ENCODE measurements around the gene DFFA.

DFFA gene

GRCh38 chr1:10472220-10473144 is at the start of gene DFFA:
Gene DFFA (minus strand): TSS chr1:10472529. CDS start chr1:10472458, 71 bp downstream.
- TF ChIP-seq RAD21 (IDR thresholded peaks at IDR 0.05; ENCODE audit: low read depth) (no peak), FOXM1 (IDR thresholded peaks at IDR 0.05; ENCODE audit: borderline replicate concordance, low read depth) (no peak), EGR1 (IDR thresholded peaks at IDR 0.05) (no peak), EP300 (IDR thresholded peaks at IDR 0.05; ENCODE audit: borderline replicate concordance) (no peak), ZBTB7A (IDR thresholded peaks at IDR 0.05; ENCODE audit: low read depth) (peak; percentile 98), TEAD4 (IDR thresholded peaks at IDR 0.05) (peak; percentile 12; the same call in 1 of the 2 replicates), YY1 (IDR thresholded peaks at IDR 0.05; ENCODE audit: low read depth) (peak; percentile 82), TCF12 (IDR thresholded peaks at IDR 0.05; ENCODE audit: low read depth) (peak; percentile 84), NFIC (IDR thresholded peaks at IDR 0.05) (peak; percentile 54; the same call in 1 of the 2 replicates), CEBPB (IDR thresholded peaks at IDR 0.05) (no peak), CREB1 (IDR thresholded peaks at IDR 0.05; ENCODE audit: low read depth) (peak; percentile 31; the same call in 1 of the 2 replicates), TAF1 (IDR thresholded peaks at IDR 0.05; ENCODE audit: low read depth) (peak; percentile 45; the same call in 1 of the 2 replicates), REST (IDR thresholded peaks at IDR 0.05; ENCODE audit: low read depth) (no peak)
- TF ChIP-seq, protein P1, sequence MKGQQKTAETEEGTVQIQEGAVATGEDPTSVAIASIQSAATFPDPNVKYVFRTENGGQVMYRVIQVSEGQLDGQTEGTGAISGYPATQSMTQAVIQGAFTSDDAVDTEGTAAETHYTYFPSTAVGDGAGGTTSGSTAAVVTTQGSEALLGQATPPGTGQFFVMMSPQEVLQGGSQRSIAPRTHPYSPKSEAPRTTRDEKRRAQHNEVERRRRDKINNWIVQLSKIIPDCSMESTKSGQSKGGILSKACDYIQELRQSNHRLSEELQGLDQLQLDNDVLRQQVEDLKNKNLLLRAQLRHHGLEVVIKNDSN (IDR thresholded peaks at IDR 0.05) = peak; percentile 99
- TF ChIP-seq, protein P2, sequence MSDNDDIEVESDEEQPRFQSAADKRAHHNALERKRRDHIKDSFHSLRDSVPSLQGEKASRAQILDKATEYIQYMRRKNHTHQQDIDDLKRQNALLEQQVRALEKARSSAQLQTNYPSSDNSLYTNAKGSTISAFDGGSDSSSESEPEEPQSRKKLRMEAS (IDR thresholded peaks at IDR 0.05) = peak; percentile 98

DNA sequence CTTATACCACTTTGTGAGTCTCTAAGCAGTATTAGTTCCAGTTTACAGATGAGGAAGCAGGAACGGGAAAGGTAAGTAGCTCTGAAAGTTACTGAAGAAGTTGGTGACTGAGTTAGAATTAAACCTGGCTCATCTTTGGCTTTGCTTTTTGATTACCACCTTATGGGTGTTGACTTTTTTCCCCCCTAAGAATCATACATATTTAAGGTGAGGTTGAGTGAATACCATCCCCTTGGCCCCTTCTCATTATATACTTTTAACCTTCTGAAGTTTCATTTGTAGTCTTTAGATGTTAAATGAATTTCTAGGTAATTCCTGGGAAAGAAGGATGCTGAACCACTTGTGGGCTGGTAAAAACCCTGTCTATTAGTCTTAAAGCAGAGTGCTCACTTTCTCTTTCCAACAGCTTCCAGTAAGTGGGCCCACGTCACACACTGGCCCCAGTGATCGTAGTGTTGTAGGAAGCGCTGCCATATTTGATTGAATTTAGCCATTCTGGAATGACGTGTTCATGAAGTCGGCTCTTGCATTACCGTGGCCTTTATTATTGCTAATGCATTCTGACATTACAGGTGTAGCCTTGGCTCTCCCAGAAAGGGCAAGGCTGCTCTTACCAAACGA is 49.3 kb upstream of the DFFA start:
- TF ChIP-seq ZBTB7A (IDR thresholded peaks at IDR 0.05; ENCODE audit: low read depth) (no peak), TCF12 (IDR thresholded peaks at IDR 0.05; ENCODE audit: low read depth) (no peak), EGR1 (IDR thresholded peaks at IDR 0.05) (no peak), CREB1 (IDR thresholded peaks at IDR 0.05; ENCODE audit: low read depth) (no peak), YY1 (IDR thresholded peaks at IDR 0.05; ENCODE audit: low read depth) (no peak)
- TF ChIP-seq, protein P2 (IDR thresholded peaks at IDR 0.05) = no peak

- TF ChIP-seq EP300 (IDR thresholded peaks at IDR 0.05; ENCODE audit: borderline replicate concordance) (no peak), TEAD4 (IDR thresholded peaks at IDR 0.05) (no peak), TAF1 (IDR thresholded peaks at IDR 0.05; ENCODE audit: low read depth) (no peak), ZBTB7A (IDR thresholded peaks at IDR 0.05; ENCODE audit: low read depth) (no peak), NFIC (IDR thresholded peaks at IDR 0.05) (no peak), YY1 (IDR thresholded peaks at IDR 0.05; ENCODE audit: low read depth) (no peak)
- TF ChIP-seq, protein P1 (IDR thresholded peaks at IDR 0.05) = no peak
Observed at GRCh38 chr1:10520952-10521351, 48.6 kb upstream of the DFFA start.

DNA sequence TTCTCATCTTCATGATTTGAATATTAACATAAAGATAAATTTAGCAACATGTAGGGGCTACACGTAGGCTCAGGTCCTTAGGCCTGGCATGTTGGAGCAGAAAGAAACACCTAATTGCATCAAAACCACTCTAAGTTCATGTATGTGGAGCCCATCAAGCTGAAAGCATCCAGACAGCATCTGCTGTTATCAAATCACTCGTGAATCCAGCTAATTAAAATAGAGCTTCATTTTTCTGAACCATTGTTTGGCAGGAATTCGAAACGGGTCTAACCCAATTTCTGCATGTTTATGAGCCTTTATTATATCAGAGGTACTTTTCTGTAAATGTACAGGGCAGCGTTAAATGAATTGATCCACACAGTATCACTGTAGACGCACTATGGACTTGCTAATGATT is 48.2 kb upstream of the DFFA start:
- TF ChIP-seq, protein P1 (IDR thresholded peaks at IDR 0.05) = no peak
- TF ChIP-seq, protein P2 (IDR thresholded peaks at IDR 0.05) = no peak

DNA sequence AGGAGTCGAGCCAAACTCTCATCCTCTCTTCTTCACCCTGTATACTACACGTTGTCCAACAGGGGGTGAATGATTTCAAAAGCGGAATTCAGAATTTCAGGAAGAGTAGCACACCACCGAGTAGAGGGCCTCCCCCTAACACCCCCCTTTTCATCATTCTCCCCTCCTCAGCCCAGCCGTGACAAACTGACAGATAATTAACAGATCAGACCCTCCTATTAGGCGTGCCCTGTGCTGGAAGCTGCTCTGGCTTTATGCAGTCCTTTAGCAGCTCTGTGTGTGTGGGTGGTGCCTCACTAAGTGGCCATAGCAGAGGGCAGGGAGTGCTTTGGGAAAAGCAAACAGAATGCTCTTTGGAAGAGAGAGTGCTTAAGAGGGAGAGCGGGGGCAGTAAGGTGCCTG is 46.7 kb upstream of the DFFA start:
- TF ChIP-seq FOXM1 (IDR thresholded peaks at IDR 0.05; ENCODE audit: borderline replicate concordance, low read depth) (no peak), NFIC (IDR thresholded peaks at IDR 0.05) (no peak)

- no peak for TF ChIP-seq REST (IDR thresholded peaks at IDR 0.05; ENCODE audit: low read depth)
- TF ChIP-seq, protein P2 (IDR thresholded peaks at IDR 0.05) = no peak
- TF ChIP-seq TEAD4 (IDR thresholded peaks at IDR 0.05) = no peak
Observed at GRCh38 chr1:10517677-10517982, 45.3 kb upstream of the DFFA start.
